ENCODE measurements around the gene SNED1.

DNA sequence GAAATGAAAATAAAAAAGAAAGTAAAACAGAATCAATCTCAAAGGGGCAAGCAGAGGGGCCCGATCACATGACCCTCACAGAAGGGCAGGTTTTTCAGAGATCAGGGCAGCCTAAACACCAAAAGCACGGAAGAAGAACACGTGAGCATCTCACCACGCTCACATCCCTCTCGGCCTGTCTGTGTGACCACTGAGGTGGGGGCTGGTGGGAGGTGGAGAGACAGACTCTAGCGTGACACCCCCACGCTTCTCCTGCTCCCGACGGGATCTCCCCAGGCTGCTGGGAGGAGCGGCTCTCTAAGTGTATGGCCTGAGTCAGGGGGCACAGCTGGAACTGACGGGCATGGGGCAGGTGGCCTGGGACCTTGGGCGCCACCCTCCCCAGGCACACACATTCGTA lies 127.2 kb downstream of the SNED1 start:
- no peak for TF ChIP-seq EZH2 (IDR thresholded peaks at IDR 0.05; ENCODE audit: low read length)
- TF ChIP-seq, protein P1, sequence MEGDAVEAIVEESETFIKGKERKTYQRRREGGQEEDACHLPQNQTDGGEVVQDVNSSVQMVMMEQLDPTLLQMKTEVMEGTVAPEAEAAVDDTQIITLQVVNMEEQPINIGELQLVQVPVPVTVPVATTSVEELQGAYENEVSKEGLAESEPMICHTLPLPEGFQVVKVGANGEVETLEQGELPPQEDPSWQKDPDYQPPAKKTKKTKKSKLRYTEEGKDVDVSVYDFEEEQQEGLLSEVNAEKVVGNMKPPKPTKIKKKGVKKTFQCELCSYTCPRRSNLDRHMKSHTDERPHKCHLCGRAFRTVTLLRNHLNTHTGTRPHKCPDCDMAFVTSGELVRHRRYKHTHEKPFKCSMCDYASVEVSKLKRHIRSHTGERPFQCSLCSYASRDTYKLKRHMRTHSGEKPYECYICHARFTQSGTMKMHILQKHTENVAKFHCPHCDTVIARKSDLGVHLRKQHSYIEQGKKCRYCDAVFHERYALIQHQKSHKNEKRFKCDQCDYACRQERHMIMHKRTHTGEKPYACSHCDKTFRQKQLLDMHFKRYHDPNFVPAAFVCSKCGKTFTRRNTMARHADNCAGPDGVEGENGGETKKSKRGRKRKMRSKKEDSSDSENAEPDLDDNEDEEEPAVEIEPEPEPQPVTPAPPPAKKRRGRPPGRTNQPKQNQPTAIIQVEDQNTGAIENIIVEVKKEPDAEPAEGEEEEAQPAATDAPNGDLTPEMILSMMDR (optimal IDR thresholded peaks at IDR 0.05 in 1 of 3, IDR thresholded peaks at IDR 0.05 in 1 of 3, conservative IDR thresholded peaks at IDR 0.05 in 1 of 3; ENCODE audit: extremely low read depth in 1 of 3, insufficient read depth in 2 of 3, low read length in 3 of 3): no peak
